Transverse colon (tissue), 4 donors: ENCODE data around the gene KPNA6. TPM values are rescaled to one million over a fixed set of nuclear protein-coding genes. Genes with fewer than 3 reads are reported as not detected.

ENCODE experiments used
- DNase-seq: peaks from one replicate; pipeline ENCODE4 v3.0.0-alpha.2; 2019
- H3K27ac ChIP-seq, 4 donors: fragments of 200-600 bp; sonication (generic); 2 replicates each; pipeline ENCODE4 v1.5.1; 2016 to 2018; ENCODE audit warnings: inconsistent platforms in 4 of 4
- H3K27me3 ChIP-seq: fragments of 200-600 bp; sonication (generic); 2 replicates; pipeline ENCODE4 v1.5.1; 2017; ENCODE audit warnings: inconsistent platforms
- H3K36me3 ChIP-seq, 4 donors: fragments of 200-600 bp; sonication (generic); 2 replicates each; pipeline ENCODE4 v1.5.1; 2017 to 2019; ENCODE audit warnings: inconsistent platforms in 4 of 4
- H3K4me1 ChIP-seq, 4 donors: fragments of 200-600 bp; sonication (generic); 2 replicates each; pipeline ENCODE4 v1.5.1; 2017 to 2020; ENCODE audit warnings: inconsistent platforms in 4 of 4
- H3K4me3 ChIP-seq, 4 donors: fragments of 200-600 bp; sonication (generic); 1 replicate in 1 of 4; 2 replicates in 3 of 4; pipeline versions ENCODE4 v1.5.1 to v1.6.1; 2017 to 2019; ENCODE audit warnings: inconsistent platforms in 4 of 4
- H3K9me3 ChIP-seq, 2 donors: fragments of 200-600 bp; sonication (generic); 2 replicates each; pipeline ENCODE4 v1.5.1; 2017 to 2019; ENCODE audit warnings: inconsistent platforms in 2 of 2
- CTCF ChIP-seq, 5 experiments: fragments of 200-600 bp in 3 of 5; fragments of 450-650 bp in 2 of 5; sonication (generic) in 3 of 5; IDR thresholded peaks; 1 replicate in 2 of 5; 2 replicates in 3 of 5; pipeline ENCODE4 v1.5.1; 2016 to 2017; ENCODE audit warnings: antibody characterized with exemption in 5 of 5, inconsistent platforms in 3 of 5, mild to moderate bottlenecking in 2 of 5, moderate library complexity in 1 of 5
- EP300 ChIP-seq: sonication (generic); formaldehyde crosslinking; IDR thresholded peaks from one replicate; pipeline ENCODE4 v1.6.1; 2017; ENCODE audit warnings: antibody characterized with exemption, low read depth
- POLR2A ChIP-seq: fragments of 450-650 bp; IDR thresholded peaks from one replicate; pipeline ENCODE4 v1.6.1; 2016; ENCODE audit warnings: antibody characterized with exemption, mild to moderate bottlenecking, moderate library complexity
- POLR2AphosphoS5 ChIP-seq, 3 donors: sonication (generic); formaldehyde crosslinking; IDR thresholded peaks; one replicate each; pipeline ENCODE4 v1.6.1; 2016; ENCODE audit warnings: antibody characterized with exemption in 3 of 3
- WGBS, 2 donors: methylation state at CpG; one replicate each; pipeline ENCODE4 v1.1.5; 2018; ENCODE audit warnings: low coverage in 1 of 2; 5-methylcytosine and 5-hydroxymethylcytosine counted together
- in situ Hi-C, 4 donors: fragments of 200-750 bp; cut with MboI; loops; one replicate each; pipeline versions ENCODE4 v1.15.0 to v1.15.1; 2017; ENCODE audit warnings: low sequenced_read_pairs in 3 of 4, low pct_ligation_motif_present in 1 of 4, low pct_unique_long_range_greater_than_20kb in 1 of 4
- intact Hi-C: fragments of 100-400 bp; cut with DNase I; formaldehyde crosslinking; loops from one replicate; pipeline ENCODE4 v1.15.1; 2023; ENCODE audit warnings: low total_unique reads
- small RNA-seq, 4 donors: library from RNA; depleted of rRNA; stranded (forward); fragments of <200 nt; gene quantifications; one replicate each; pipeline ENCODE3, GENCODE V24; 2016
- total RNA-seq, 4 donors: library from RNA; depleted of rRNA; stranded (reverse); fragments of >200 nt; gene quantifications; one replicate each; pipeline ENCODE4 v1.1.0, GENCODE V29; 2016

The KPNA6 gene
- total RNA-seq, 4 donors from 2014 or later, result 20.5 to 30.5 (median 25.4) TPM

- in situ Hi-C loops (loop anchor here in 1 of 4 donors (25.0 kb wide), 1 partner anchor 164 kb away; the partner anchor contains the start of gene BSDC1), intact Hi-C loops (no loop called here)
- peaks cover 20 to 29% (median 24%) of the 10 kb centered on the region in 4 donors for H3K4me1 ChIP-seq
- H3K9me3 ChIP-seq, result no peaks in the 10 kb centered on the region
- WGBS, 2 donors, result 78% methylated on average over 3 of the region's 3 CpGs; no CpG with 5 or more reads in 1 of the 2 donors
- H3K36me3 ChIP-seq, result peaks cover 0 to 23% (median 9%) of the 10 kb centered on the region in 4 donors
- H3K4me3 ChIP-seq, result no peak overlapping the region
- peak overlapping the region in 3 of 4 donors; percentile 91 to 93 (median 91) for H3K27ac ChIP-seq
- H3K27me3 ChIP-seq, result no peaks in the 10 kb centered on the region
- no peak for TF ChIP-seq POLR2AphosphoS5 (IDR thresholded peaks at IDR 0.05)
- TF ChIP-seq POLR2A, result no peak
- no peak for TF ChIP-seq CTCF (IDR thresholded peaks at IDR 0.05)
- no peak for TF ChIP-seq EP300
- no peak for DNase-seq
These were observed 115.8 kb downstream of the KPNA6 start for GRCh38 chr1:32223683-32224082.

GRCh38 chr1:32224285-32224684 is 116.4 kb downstream of the KPNA6 start:
- DNase-seq, result no peak
- Histone ChIP-seq H3K27me3 (no peaks in the 10 kb centered on the region), H3K36me3 (peaks cover 0 to 29% (median 12%) of the 10 kb centered on the region in 4 donors), H3K4me3 (no peak overlapping the region), H3K9me3 (no peaks in the 10 kb centered on the region), H3K27ac (no peak overlapping the region), H3K4me1 (peaks cover 20 to 29% (median 24%) of the 10 kb centered on the region in 4 donors)
- intact Hi-C loops, result no loop called here
- no peak for TF ChIP-seq EP300
- TF ChIP-seq CTCF (IDR thresholded peaks at IDR 0.05), result no peak
- TF ChIP-seq POLR2A, result no peak
- no peak for TF ChIP-seq POLR2AphosphoS5 (IDR thresholded peaks at IDR 0.05)
- in situ Hi-C loops, result loop anchor here in 1 of 4 donors (25.0 kb wide), 1 partner anchor 163 kb away; the partner anchor contains the start of gene BSDC1
- WGBS, 2 donors, result 93 to 96% methylated on average over 3 to 4 of the region's 4 CpGs

Small RNAs within 50 kb of the gene (small RNA-seq; reads per million reads assigned to genes)
- gene MIR5585 (0 reads per million in 4 donors), gene RF00017 (0 reads per million in 4 donors)

Other genes starting within 250 kb of the KPNA6 start
- gene PTP4A2, start 169.7 kb upstream of the KPNA6 start, total RNA-seq, result 100 to 1,000 TPM in 3 of 4 donors, 10 to 100 TPM in 1; 58.9 to 251 (median 195) TPM
- 10 to 100 TPM; 49.3 to 83.4 (median 57.1) TPM for gene KHDRBS1, start 94.2 kb upstream of the KPNA6 start, total RNA-seq
- gene TMEM39B, start 35.1 kb upstream of the KPNA6 start, total RNA-seq, result 10 to 100 TPM in 1 of 4 donors, 1 to 10 TPM in 3; 2.6 to 35.8 (median 3.5) TPM
- gene TXLNA, start 71.6 kb downstream of the KPNA6 start, total RNA-seq, result 10 to 100 TPM; 16.5 to 37.3 (median 25.7) TPM
- 1 to 10 TPM in 3 of 4 donors, not detected in 1; 1.2 to 4.0 (median 2.7) TPM for gene CCDC28B, start 92.5 kb downstream of the KPNA6 start, total RNA-seq
- 1 to 10 TPM in 2 of 4 donors, under 1 TPM in 1, not detected in 1; 1.00 to 2.0 (median 1.9) TPM for gene IQCC, start 97.6 kb downstream of the KPNA6 start, total RNA-seq
- not detected for gene DCDC2B, start 101.0 kb downstream of the KPNA6 start, total RNA-seq
- 100 to 1,000 TPM in 1 of 4 donors, 10 to 100 TPM in 3; 16.5 to 166 (median 22.7) TPM for gene TMEM234, start 114.3 kb downstream of the KPNA6 start, total RNA-seq
- 100 to 1,000 TPM in 3 of 4 donors, 10 to 100 TPM in 1; 43.8 to 122 (median 114) TPM for gene EIF3I, start 114.4 kb downstream of the KPNA6 start, total RNA-seq
- 1 to 10 TPM in 2 of 4 donors, not detected in 2; 1.1 to 1.5 TPM for gene FAM167B, start 139.2 kb downstream of the KPNA6 start, total RNA-seq
- gene LCK, start 143.2 kb downstream of the KPNA6 start, total RNA-seq, result 10 to 100 TPM in 1 of 4 donors, 1 to 10 TPM in 2, not detected in 1; 4.5 to 12.3 (median 8.7) TPM
- gene HDAC1, start 184.0 kb downstream of the KPNA6 start, total RNA-seq, result 100 to 1,000 TPM in 3 of 4 donors, 10 to 100 TPM in 1; 85.2 to 218 (median 174) TPM
- gene MARCKSL1, start 228.2 kb downstream of the KPNA6 start, total RNA-seq, result 10 to 100 TPM; 40.0 to 62.8 (median 53.0) TPM